HG02759 (cell line): ENCODE measurements around the gene KRTAP5-6.

Experiments used
- ATAC-seq: cut with Tn5 transposase; IDR thresholded peaks from one replicate; pipeline ENCODE4 v1.9.1; 2021; ENCODE audit warnings: mild to moderate bottlenecking, moderate library complexity; ENCODE audit not compliant: unreplicated experiment

Gene KRTAP5-6, protein sequence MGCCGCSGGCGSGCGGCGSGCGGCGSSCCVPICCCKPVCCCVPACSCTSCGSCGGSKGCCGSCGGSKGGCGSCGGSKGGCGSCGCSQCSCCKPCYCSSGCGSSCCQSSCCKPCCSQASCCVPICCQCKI

DNA sequence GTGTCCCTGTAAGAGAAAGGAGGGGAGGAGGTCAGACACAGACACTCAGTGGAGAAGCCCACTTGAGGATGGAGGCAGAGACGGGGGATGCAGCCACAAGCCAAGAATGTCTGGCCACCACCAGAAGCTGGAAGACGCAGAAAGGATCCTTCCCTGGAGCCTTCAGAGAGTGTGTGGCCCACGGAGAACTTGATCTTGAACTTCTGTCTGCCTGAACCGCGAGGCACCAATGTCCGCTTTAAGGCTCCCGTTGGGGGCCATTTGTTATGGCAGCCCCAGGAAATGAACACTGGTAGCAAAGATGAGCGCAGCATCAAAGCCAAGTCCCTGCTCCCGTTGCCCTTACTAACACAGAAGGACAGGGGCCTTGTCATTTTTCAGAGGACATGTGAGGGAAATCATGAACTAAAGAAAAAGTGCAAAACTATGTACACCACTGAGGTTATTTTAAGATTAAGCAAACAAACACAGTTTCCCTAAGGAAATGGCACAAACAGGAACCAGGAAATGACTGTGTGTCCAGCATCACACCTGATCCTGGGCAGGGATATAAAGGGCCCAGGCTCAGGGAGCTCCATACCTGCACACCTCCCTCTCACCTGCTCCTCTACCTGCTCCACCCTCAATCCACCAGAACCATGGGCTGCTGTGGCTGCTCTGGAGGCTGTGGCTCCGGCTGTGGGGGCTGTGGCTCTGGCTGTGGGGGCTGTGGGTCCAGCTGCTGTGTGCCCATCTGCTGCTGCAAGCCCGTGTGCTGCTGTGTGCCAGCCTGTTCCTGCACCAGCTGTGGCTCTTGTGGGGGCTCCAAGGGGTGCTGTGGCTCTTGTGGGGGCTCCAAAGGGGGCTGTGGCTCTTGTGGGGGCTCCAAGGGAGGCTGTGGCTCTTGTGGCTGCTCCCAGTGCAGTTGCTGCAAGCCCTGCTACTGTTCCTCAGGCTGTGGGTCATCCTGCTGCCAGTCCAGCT is at the start of gene KRTAP5-6:
Gene KRTAP5-6, plus strand, starts transcription at position 588 of the 963 bp plus-strand sequence. Its CDS starts 51 bp downstream, at position 639.
- no peak for ATAC-seq

DNA sequence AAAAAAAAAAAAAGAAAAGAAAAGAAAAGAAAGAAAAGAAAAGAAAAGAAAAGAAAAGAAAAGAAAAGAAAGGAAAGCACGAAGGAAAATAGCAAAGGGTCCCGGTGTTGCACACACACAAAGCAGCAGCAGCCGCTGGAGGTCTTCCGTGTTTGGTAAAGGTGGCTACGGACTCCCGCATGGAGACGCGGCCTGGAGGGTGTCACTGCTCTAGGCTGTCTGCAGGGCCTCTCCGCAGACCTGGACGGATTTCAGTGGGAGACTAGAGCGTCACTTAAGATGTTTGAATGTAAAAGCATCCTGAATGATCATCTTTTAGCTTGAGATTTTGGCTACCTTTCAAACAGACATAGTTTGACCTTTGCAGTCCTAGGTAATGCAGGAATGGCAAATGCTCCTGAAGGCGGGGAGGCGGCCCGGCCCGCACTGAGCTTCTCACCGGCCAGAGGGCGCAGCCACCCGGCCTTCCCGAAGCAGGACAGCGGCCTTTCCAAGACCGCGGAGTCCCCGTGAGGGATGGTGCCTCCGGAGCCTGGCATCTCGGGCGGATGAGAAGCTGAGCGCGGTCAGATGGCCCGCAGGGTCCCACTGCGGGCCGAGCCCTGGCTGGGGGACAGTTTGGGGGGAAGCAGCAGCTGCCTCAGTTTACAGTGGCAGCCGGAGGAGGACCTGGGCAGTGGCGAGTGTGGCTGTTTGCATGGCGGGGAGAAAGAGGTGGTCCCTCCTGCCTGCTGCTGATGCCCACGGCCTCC is 48.9 kb upstream of the KRTAP5-6 start:
- no peak for ATAC-seq

DNA sequence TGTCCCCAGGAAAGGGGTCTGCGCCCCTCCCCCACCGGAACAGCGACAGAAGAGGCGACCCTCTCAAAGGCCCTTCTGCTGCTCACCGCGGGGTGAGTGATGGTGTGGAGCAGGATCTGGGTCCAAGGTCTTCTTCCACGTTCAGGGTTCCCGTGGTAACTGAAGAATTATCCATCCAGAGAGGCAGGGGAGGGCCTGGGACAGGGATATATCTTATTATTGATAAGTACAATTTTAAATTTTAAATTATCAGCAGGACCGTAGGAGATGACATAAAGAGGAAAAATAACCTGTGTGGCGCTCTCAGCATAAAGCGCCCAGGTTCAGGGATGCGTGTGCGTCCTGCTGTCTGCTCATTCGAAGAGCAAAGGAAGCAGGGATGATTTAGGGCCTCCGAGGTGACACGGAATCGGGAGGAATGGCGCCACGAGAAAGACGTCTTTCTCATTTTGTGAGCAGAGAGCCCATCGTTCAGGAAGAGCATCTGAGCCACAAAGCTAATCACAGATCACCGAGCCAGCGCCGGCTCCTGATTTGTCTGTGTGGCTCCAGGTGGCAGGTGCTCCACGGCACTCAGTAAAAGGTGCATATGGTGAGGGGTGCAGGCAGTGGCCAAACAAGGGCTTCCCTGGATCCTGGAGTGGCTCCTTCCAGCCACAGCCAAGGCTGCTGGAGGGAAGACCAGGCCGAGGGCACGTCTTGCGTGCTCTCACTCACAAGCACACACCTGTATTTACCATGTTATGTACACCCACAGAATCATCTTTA is 48.2 kb upstream of the KRTAP5-6 start:
- ATAC-seq, result no peak

DNA sequence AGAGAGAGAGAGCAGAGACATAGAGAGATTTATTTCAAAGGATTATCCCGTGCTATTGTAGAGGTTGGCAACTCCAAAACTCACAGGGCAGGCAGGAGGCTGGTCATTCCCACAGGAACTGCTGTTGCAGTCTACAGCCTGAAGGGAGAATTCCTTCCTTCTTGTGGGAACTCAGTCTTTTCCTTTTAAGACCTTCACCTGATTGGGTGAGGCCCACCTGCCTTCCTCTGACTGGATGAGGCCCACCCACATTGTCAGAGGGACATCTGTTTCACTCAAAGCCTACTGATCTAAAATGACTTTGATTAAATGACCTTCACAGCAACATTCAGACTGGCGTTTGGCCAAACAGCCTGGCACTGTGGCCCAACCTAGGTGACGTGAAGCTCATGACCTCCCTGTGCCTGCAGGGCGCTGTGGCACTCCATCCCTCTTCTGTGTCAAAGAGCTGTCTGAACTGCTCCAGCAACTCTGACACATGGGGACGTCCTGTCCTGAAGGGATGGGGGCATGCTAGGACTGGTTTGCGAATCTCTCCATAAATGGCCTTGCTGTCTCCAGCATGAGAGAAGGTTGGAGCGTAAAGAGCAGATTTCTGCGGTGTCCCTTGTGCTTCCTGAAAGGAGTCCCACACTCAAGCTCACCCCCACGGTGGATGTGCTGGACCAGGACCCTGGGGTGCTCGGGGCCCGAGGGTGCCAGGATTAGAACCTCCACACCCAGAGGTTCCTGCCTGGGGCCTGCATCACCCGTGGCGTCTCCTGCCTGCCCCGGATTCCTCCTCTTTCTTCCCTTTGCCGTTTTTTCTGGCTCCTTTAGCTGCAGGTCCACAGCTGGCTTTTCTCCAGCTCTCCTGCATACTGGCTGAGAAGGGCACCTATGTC is 46.7 kb upstream of the KRTAP5-6 start:
- no peak for ATAC-seq

DNA sequence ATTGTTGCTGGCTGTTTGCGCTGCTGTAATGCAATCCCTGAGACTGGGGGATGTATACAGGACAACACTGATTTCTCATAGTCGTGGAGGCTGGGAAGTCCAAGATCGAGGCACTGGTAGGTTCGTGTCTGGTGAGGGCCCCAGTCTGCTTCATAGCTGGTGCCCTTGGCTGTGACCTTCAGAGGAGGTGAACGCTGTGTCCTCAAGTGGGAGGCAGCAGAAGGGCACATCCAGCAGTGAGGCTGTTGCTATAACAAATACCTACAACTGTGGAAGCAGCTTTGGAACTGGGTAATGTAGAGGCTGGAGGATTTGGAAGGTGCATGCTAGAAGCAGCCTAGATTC is 46.1 kb upstream of the KRTAP5-6 start:
- ATAC-seq, result no peak

DNA sequence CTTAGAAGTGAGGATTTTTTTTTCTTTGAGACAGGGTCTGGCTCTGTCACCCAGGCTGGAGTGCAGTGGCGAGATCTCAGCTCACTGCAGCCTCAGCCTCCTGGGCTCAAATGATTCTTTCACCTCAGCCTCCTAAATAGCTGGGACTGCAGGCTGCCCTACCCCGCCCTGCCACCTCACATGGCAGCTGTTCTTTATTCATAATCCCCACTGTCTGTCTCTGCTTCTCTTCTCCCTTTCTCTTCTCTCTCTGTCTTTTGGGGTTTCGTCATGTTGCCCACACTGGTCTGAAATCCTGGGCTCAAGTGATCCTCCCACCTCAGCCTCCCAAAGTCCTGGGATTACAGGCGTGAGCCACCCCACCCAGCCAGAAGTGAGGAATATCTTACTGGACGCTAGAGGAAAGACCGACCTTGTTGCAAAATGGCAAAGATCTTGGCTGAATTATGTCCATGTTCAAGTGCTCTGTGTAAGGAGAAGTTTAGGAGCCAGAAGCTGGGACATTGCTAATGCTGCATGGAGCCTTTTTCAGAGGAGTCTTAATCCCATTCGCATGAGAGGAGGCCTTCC is 45.5 kb upstream of the KRTAP5-6 start:
- no peak for ATAC-seq

DNA sequence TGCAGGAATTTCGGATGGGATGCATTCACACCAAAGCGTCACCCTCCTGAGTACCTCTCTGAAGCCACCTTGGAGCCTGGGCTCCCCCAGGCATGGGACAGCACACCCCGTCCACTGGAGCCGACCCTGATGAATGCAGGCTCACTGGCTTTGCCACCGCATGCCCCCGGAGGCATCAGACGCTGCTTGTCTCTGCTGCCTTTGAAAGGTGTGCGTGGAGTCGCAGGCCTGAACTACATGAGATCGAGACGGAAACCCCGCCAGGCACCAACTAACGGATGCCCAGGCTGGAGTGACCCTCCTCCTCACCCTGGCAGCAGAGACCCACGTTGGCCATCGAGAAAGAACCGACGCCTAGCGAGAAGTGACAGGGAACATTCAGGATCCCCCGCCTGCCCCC is 45.0 kb upstream of the KRTAP5-6 start:
- ATAC-seq, result no peak

DNA sequence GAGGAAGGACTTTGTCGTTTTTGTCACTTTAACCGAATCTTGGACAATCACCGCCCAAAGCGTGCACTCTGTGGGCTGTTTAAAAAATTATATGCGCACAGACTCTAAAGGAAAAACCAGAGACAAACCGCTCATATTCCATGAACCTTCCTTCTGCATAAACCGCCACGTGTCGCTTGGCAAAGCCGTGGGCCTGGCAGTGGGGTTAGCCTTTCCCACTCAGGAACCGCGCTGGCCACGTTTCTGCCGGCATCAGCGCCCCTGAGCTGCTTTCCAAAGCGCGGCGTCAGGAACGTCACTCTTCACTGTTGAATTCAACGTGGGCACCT is 44.6 kb upstream of the KRTAP5-6 start:
- ATAC-seq, result no peak

DNA sequence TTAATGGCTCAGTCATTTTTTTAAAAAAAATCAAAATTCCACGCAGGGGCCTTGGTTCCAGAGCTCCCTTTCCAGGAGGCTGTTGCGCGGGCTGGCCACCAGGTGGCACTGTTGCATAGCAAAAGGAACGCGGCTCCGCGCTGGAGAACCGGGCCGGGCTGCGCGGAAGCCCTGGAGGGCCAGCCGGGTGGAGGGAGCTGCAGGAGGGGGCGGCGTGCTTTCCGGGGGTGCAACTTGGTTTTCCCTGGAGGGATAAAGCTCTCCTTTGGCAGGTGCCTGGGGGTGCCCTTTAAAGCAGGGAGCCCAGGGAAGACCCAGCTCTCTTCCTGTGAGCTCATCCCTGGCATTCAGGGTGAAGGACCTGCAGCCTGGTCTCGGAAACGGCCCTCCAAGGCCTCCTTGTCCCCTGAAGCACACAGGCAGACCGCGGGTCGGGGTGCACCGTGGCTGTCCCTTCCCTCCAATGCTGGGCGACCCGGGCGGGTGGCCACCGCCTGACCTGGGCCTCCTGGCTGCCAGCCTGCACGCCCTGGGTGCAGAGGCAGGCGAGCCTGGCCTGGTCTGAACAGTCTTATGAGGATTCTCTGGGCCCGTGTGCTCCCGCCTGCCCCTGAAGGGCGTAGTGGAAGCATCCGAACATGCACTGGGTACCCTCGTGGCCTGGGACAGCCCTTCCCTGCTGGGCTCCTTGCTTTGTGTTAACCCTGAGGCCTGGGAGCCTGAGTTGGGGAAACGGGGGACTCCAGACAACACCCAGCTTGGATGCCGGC is 44.0 kb upstream of the KRTAP5-6 start:
- no peak for ATAC-seq

DNA sequence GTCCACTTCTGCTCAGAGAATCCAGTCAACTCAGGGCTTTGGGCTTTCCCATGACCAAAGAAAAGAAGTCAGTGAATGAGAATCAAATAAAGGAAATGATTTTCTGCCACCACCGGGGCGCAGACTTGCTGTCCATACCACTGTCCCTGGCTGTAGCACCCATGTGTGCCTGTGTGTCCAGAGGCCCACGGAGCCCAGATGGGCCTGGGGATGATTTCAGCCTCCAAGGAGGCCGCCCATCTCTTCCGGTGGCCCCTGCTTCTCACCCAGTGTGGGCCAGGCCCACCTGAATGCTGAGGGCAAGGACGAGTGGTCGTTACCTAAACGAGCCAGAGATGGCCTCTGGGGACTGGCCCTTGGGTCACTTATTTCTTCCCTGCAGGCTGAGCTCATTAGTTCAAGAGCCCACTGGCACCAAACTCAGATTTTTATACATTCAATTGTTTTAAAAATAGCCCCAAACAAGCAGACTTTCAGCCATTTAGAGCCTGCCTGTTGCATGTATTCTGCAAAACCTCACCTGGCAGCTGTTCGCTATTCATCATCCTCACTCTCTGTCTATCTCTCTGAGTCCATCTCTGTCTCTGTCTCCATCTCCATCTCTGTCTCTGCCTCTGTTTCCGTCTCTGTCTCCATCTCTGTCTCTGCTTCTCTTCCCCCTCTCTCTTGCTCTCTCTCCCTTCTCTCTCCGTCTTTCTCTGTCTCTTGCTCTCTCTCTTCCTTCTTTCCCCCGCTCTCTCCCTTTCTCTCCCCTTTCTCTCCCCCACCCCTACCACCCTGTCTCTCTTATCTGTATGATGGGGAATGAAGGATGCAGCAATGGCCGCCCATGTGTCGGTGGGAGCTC is 43.2 kb upstream of the KRTAP5-6 start:
- no peak for ATAC-seq

DNA sequence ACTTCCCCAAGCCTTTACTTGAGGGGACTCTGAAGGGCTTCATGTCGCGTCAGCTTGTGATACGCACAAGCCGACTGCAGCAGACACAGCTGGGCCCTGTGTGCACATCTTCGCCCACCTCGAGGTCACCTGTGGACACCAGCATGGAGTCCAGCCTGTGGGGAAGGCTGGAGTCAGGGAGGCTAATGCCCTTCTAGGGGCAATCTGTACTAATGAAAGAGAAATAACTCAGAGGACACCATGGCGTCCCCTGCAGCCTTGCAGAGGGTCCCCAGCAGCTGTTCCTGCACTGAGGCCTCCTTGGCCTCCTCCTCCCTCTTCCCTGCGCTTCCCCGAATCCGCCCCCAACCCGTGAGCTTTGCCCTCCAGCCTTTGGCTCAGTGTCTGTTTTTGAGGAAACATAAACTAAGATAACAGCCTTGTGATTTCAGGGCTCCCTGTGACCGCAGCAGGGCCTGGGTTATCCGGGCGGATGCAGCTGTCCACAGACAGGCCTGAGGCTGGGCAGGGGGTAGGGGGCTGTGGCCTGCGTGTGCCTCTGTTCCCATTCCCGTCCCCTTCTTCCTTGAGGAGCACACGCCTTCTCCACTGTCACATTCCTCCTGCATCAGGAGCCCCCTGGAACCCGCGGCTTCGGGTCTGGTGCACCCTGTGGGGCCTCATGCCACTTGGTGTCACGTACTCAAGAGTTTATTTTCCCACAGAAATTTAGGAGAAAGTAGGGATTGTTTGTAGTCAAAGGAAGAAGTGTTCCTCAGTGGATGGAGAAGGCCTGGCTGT is 42.4 kb upstream of the KRTAP5-6 start:
- no peak for ATAC-seq

DNA sequence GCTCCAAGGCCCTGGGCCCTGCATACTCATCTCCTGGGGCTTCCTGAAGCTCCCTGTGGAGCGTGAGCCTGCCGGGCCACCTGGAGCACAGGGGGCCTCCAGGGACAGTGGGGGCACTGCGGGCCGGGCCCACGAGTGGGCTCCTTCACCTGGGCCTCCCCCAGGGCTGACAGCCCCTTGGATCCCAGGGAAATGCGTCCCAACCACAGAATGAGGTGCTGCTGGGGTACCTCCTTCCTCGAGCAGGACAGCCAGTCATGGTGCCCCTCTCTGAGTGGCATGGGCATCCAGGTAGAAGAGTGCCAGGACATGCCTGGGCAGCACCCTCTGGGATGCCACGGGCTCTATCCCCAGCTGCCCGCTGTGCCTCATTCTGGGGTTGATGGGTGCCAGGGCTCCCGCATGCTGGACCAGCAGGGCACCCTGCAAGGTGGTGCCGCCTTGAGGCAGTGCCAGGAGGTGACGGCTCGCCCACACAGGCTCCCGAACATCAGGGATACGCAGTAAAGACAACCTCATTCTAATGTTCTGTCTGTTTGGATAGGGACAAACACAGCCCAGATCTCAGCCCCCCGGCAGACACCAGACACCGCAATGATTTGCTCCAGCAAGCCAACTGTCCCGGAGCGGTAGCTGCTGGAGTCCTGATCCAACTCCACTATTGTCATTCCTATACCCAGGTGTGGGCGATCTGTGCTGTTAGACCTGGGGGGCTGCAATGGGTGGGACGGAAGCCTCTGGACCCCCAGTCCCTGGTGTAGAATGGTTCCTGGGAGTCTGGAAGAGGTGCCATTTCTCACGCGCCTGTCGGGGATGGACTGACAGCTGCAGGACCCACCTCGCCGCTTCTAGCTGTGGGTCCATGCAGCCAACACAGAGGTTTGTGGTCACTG is 41.6 kb upstream of the KRTAP5-6 start:
- ATAC-seq, result no peak

DNA sequence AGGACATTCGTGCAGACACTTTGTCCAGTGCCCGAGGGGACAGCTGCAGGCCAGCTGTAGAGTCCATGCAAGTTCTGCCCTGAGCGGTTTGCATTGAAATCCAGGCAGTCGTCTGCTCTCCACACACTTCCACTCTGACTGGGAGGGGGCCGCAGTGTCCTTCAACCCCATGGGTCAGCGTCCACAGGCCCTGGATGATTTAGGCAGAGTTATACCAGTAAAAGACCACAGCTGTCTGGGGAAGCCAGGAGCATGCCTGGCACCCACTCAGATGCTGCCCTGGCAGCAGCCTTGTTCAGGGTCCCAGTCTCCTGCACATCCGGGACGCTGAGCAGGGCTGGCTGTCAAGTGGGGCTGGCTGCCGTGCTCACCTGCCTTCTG is 40.9 kb upstream of the KRTAP5-6 start:
- no peak for ATAC-seq

DNA sequence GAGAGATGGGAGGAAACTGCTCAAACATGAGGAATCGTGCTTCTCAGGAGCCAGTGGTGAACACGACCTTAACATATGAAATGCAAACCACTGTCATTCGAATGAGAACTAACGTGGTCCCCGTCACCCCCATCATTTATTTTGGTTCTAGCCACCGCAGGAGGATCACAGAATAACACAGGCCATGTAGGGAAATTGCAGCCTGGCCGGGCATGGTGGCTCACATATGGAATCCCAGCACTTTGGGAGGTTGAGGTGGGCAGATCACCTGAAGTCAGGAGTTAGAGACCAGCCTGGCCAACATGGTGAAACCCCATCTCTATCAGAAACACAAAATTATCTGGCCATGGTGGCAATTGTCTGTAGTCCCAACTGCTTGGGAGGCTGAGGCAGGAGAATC is 40.3 kb upstream of the KRTAP5-6 start:
- ATAC-seq, result no peak

DNA sequence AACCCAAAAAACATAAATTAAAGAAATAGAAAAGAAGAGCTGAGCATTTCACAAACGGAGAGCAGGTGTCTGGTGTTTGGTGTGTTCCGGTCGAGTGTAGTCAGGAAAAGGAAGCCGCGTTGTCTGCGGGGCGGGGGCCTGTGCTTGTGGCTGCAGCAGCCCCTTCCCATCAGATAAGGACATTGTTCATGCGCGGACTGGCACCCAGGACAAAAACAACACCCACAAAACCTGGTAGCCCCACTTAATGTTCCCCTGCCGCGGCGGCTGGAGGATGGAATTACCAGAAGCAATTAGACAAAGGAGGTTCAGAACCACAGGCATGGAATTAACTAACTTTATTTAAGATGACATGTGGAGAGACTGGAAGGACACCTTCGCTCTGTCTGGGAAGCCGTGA is 37.5 kb upstream of the KRTAP5-6 start:
- no peak for ATAC-seq

DNA sequence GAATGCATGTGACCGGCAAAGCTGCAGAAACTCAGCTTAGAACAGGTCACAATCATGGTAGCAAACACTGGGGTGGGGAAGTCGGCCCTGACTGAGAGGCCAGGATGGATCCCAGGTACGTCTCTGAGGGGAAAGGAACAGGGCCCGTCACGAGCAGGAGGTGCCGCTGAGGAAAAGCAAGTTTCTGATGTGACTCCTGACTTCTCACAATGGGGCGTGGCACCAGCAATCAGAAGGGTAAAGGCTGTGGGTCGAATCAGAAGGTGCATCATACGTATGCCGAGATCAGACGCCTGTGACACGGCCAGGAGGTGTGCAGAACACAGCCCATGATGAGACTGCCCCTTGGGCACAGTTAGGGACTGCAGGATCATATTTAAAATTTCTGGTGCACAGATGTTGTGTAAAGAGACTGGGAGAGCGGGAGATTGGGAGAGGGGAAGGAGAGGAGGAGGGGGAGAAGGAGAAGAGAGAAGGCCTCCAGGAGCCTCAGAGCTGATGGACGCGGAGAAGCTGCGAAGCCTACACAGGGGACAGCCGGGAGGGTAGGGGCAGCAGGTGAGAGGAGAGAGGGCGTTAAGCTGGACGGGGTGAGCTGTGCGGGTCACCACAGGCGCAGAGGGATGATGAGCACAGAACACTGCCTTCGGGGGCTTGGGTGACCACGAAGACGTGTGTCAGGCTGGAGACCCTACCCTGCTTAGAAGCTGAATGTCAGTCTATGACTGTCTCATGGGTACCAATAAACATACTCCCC is 36.7 kb upstream of the KRTAP5-6 start:
- ATAC-seq, result no peak
